ENCODE data around the gene LRRC63.

- TF ChIP-seq, protein P1, sequence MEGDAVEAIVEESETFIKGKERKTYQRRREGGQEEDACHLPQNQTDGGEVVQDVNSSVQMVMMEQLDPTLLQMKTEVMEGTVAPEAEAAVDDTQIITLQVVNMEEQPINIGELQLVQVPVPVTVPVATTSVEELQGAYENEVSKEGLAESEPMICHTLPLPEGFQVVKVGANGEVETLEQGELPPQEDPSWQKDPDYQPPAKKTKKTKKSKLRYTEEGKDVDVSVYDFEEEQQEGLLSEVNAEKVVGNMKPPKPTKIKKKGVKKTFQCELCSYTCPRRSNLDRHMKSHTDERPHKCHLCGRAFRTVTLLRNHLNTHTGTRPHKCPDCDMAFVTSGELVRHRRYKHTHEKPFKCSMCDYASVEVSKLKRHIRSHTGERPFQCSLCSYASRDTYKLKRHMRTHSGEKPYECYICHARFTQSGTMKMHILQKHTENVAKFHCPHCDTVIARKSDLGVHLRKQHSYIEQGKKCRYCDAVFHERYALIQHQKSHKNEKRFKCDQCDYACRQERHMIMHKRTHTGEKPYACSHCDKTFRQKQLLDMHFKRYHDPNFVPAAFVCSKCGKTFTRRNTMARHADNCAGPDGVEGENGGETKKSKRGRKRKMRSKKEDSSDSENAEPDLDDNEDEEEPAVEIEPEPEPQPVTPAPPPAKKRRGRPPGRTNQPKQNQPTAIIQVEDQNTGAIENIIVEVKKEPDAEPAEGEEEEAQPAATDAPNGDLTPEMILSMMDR (IDR thresholded peaks at IDR 0.05 in 8 of 11, conservative IDR thresholded peaks at IDR 0.05 in 3 of 11), result no peak
- no peak for TF ChIP-seq POLR2A (IDR thresholded peaks at IDR 0.05)
Observed at GRCh38 chr13:46295491-46296114, 83.9 kb downstream of the LRRC63 start.
